ENCODE measurements around the gene PRADC1. TPM values are rescaled to one million over a fixed set of nuclear protein-coding genes. Genes with fewer than 3 reads are reported as not detected.

PRADC1 gene
- total RNA-seq, 1 experiment from 2014 or later = 12.9 TPM

DNA sequence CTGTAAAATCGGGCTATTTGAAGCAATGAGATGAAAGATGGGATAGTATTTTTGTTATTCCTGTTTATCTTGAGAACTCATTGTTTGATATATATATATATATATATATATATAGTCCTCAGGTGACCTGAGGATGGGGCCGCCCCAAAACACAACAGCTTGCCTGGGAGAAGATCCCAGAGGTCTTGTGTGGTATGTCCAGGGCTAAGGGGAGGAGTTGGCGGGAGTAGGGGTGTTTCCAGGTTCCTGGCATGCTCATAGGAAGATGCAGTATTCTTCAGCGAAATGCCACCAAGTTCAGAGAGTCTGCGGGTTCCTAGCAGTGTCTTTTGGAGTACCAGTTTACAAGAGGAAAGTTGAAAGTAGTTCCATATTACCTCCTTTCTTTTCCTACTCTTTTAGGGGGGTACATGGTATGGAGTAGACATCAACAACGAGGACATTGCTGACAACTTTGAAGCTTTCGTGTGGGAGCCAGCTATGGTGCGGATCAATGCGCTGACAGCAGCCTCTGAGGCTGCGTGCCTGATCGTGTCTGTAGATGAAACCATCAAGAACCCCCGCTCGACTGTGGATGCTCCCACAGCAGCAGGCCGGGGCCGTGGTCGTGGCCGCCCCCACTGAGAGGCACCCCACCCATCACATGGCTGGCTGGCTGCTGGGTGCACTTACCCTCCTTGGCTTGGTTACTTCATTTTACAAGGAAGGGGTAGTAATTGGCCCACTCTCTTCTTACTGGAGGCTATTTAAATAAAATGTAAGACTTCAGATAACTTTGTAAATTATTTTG, 19.4 kb upstream of the PRADC1 start:
- Mint-ChIP-seq H3K36me3 (peaks cover 56% of the 10 kb centered on the region), H3K4me1 (peaks cover 6% of the 10 kb centered on the region; the same call in 1 of the 2 replicates), H3K27ac (no peak overlapping the region), H3K9me3 (no peaks in the 10 kb centered on the region), H3K4me3 (no peak overlapping the region), H3K27me3 (ENCODE audit: low read depth) (no peaks in the 10 kb centered on the region)
- CTCF ChIA-PET = interaction anchor here (1.2 kb wide), 1 partner anchor 8 kb away, joined by 3 read pairs; no protein-coding TSS in a partner anchor
- ATAC-seq (no peak), DNase-seq (ENCODE audit: low spot score) (no peak)
- POLR2A ChIA-PET = no interaction called here
- TF ChIP-seq NFE2L1 (CRISPR knock-in tag; IDR thresholded peaks at IDR 0.05) (no peak), HMGA2 (CRISPR knock-in tag; IDR thresholded peaks at IDR 0.05) (no peak), ZNF317 (CRISPR knock-in tag; IDR thresholded peaks at IDR 0.05; ENCODE audit: borderline replicate concordance, low read depth) (no peak)
- TF ChIP-seq, protein P1, sequence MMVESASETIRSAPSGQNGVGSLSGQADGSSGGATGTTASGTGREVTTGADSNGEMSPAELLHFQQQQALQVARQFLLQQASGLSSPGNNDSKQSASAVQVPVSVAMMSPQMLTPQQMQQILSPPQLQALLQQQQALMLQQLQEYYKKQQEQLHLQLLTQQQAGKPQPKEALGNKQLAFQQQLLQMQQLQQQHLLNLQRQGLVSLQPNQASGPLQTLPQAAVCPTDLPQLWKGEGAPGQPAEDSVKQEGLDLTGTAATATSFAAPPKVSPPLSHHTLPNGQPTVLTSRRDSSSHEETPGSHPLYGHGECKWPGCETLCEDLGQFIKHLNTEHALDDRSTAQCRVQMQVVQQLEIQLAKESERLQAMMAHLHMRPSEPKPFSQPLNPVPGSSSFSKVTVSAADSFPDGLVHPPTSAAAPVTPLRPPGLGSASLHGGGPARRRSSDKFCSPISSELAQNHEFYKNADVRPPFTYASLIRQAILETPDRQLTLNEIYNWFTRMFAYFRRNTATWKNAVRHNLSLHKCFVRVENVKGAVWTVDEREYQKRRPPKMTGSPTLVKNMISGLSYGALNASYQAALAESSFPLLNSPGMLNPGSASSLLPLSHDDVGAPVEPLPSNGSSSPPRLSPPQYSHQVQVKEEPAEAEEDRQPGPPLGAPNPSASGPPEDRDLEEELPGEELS (CRISPR knock-in tag; IDR thresholded peaks at IDR 0.05) = no peak

DNA sequence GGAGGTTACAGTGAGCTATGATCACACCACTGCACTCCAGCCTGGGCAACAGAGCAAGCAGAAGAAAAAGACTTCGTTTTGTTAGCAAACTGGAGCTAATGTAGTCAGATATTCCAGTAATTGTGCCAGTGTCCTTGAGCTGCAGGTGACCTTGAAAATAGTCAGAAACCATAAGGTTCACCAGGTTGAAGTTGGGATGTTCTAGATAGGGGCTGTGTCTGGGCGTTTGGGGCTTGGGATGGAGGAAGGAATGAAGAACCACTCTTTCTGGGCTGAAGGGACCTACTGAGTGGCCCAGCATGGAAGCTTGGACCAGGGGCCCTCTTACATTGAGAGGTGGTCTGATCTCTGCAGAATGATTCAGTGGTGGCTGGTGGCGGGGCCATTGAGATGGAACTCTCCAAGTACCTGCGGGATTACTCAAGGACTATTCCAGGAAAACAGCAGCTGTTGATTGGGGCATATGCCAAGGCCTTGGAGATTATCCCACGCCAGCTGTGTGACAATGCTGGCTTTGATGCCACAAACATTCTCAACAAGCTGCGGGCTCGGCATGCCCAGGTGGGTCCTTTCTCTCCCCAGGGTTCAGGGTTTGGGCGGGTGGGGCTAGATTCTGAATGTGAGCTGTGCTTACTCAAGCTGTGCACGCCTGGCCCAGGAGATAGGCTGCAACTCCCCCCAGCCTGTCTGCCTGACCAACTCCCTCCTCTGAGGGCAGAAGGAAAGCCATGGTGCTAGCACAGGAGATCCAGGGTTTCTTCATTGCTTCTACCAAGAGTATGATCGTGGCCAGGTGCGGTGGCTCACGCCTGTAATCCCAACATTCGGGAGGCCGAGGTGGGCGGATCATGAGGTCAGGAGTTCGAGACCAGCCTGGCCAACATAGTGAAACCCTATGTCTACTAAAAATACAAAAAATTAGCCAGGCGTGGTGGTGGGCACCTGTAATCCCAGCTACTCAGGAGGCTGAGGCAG, 18.1 kb upstream of the PRADC1 start:
- no peak for DNase-seq (ENCODE audit: low spot score)
- Mint-ChIP-seq H3K9me3 (no peaks in the 10 kb centered on the region), H3K4me1 (peaks cover 6% of the 10 kb centered on the region; the same call in 1 of the 2 replicates), H3K4me3 (no peak overlapping the region), H3K27ac (no peak overlapping the region), H3K27me3 (ENCODE audit: low read depth) (no peaks in the 10 kb centered on the region), H3K36me3 (peaks cover 69% of the 10 kb centered on the region)
- POLR2A ChIA-PET = interaction anchor here (1.8 kb wide), 1 partner anchor 17 kb away, joined by 7 read pairs; the partner anchor contains the start of gene CCT7
- ATAC-seq = no peak
- TF ChIP-seq NFE2L1 (CRISPR knock-in tag; IDR thresholded peaks at IDR 0.05) (no peak), ZNF232 (CRISPR knock-in tag; IDR thresholded peaks at IDR 0.05) (no peak), TEAD1 (CRISPR knock-in tag; IDR thresholded peaks at IDR 0.05) (no peak), FOXK1 (CRISPR knock-in tag; IDR thresholded peaks at IDR 0.05) (no peak), TCF7 (CRISPR knock-in tag; IDR thresholded peaks at IDR 0.05; ENCODE audit: low read depth) (no peak), NFATC4 (CRISPR knock-in tag; IDR thresholded peaks at IDR 0.05) (no peak), SP1 (CRISPR knock-in tag; conservative IDR thresholded peaks at IDR 0.05) (no peak), SOX15 (CRISPR knock-in tag; IDR thresholded peaks at IDR 0.05) (no peak), ZNF317 (CRISPR knock-in tag; IDR thresholded peaks at IDR 0.05; ENCODE audit: borderline replicate concordance, low read depth) (no peak), OVOL2 (CRISPR knock-in tag; IDR thresholded peaks at IDR 0.05; ENCODE audit: borderline replicate concordance) (no peak), TP53 (CRISPR knock-in tag; IDR thresholded peaks at IDR 0.05) (no peak), ZNF423 (CRISPR knock-in tag; IDR thresholded peaks at IDR 0.05) (no peak), PRDM15 (CRISPR knock-in tag; IDR thresholded peaks at IDR 0.05) (no peak), HMGA2 (CRISPR knock-in tag; IDR thresholded peaks at IDR 0.05) (no peak)
- TF ChIP-seq, protein P2, sequence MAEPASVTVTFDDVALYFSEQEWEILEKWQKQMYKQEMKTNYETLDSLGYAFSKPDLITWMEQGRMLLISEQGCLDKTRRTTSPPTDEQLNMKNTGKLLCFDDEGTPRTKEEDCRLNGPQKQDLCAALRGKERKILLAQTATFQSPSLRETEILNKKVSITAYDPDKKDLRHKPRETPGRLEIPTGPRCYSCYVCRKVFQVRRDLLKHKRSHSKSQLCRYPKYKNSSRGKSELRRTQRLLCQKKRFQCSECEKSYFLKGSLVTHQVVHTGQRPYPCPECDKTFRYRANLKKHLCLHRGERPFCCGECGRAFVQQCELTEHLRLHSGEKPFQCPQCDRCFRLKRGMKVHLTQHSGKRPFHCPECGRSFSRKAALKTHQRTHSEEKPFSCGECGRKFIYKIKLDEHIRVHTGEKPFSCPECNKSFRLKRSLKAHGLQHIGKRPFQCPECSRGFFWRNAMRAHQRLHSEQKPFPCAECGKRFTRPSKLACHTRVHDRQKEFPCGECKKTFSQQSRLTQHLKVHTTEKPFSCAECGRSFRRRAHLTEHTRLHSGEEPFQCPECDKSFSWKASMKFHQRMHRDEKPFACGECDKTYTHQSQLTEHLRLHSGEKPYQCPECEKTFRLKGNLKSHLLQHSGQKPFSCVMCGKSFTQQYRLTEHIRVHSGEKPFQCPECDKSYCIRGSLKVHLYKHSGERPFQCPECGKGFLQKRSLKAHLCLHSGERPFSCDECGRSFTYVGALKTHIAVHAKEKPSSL (CRISPR knock-in tag; conservative IDR thresholded peaks at IDR 0.05) = no peak
- CTCF ChIA-PET = interaction anchor here (0.6 to 1.2 kb wide), 3 partner anchors 9 to 142 kb away, joined by 3 to 5 read pairs (median 3); partner anchors contain the start of gene CCT7

All from WTC11 (cell line).